Ascending aorta (tissue), 2 donors: Measurements from ENCODE around the gene ATP9B. TPM values are rescaled to one million over a fixed set of nuclear protein-coding genes. Genes with fewer than 3 reads are reported as not detected.

Experiments
- DNase-seq, 2 donors: peaks; one replicate each; pipeline ENCODE4 v3.0.0-alpha.2; 2019; ENCODE audit warnings: low spot score in 2 of 2
- H3K27ac ChIP-seq, 2 donors: fragments of 200-600 bp; sonication (generic); one replicate each; pipeline ENCODE4 v1.5.1; 2016 to 2017; ENCODE audit warnings: mild to moderate bottlenecking in 1 of 2
- H3K27me3 ChIP-seq: fragments of 200-600 bp; sonication (generic); one replicate; pipeline ENCODE4 v1.5.1; 2017
- H3K36me3 ChIP-seq, 2 donors: fragments of 200-600 bp; sonication (generic); one replicate each; pipeline ENCODE4 v1.5.1; 2016
- H3K4me1 ChIP-seq, 2 donors: fragments of 200-600 bp; sonication (generic); one replicate each; pipeline ENCODE4 v1.5.1; 2016 to 2017; ENCODE audit warnings: mild to moderate bottlenecking in 1 of 2
- H3K4me3 ChIP-seq, 2 donors: fragments of 200-600 bp; sonication (generic); one replicate each; pipeline ENCODE4 v1.5.1; 2016 to 2017; ENCODE audit warnings: mild to moderate bottlenecking in 1 of 2
- H3K9me3 ChIP-seq, 2 donors: fragments of 200-600 bp; sonication (generic); one replicate each; pipeline ENCODE4 v1.5.1; 2016
- CTCF ChIP-seq, 3 experiments: fragments of 200-600 bp in 2 of 3; fragments of 450-650 bp in 1 of 3; sonication (generic) in 2 of 3; IDR thresholded peaks; one replicate each; pipeline ENCODE4 v1.5.1; 2016 to 2019; ENCODE audit warnings: antibody characterized with exemption in 3 of 3, mild to moderate bottlenecking in 1 of 3, moderate library complexity in 1 of 3
- intact Hi-C: fragments of 100-400 bp; cut with DNase I; formaldehyde crosslinking; loops from one replicate; pipeline ENCODE4 v1.15.1; 2023
- total RNA-seq: library from RNA; depleted of rRNA; stranded (reverse); fragments of >200 nt; gene quantifications from one replicate; pipeline ENCODE4 v1.1.0, GENCODE V29; 2016

Gene ATP9B
- total RNA-seq, 1 donor from 2014 or later, result 14.4 TPM

GRCh38 chr18:79425569-79425886 is 356.3 kb downstream of the ATP9B start:
- Histone ChIP-seq H3K4me1 (no peaks in the 10 kb centered on the region), H3K36me3 (peaks cover 8 to 40% of the 10 kb centered on the region in 2 donors), H3K27ac (no peak overlapping the region), H3K4me3 (no peak overlapping the region), H3K9me3 (no peaks in the 10 kb centered on the region), H3K27me3 (no peaks in the 10 kb centered on the region)
- TF ChIP-seq CTCF (IDR thresholded peaks at IDR 0.05), result no peak
- DNase-seq, result no peak
- intact Hi-C loops, result no loop called here

DNA sequence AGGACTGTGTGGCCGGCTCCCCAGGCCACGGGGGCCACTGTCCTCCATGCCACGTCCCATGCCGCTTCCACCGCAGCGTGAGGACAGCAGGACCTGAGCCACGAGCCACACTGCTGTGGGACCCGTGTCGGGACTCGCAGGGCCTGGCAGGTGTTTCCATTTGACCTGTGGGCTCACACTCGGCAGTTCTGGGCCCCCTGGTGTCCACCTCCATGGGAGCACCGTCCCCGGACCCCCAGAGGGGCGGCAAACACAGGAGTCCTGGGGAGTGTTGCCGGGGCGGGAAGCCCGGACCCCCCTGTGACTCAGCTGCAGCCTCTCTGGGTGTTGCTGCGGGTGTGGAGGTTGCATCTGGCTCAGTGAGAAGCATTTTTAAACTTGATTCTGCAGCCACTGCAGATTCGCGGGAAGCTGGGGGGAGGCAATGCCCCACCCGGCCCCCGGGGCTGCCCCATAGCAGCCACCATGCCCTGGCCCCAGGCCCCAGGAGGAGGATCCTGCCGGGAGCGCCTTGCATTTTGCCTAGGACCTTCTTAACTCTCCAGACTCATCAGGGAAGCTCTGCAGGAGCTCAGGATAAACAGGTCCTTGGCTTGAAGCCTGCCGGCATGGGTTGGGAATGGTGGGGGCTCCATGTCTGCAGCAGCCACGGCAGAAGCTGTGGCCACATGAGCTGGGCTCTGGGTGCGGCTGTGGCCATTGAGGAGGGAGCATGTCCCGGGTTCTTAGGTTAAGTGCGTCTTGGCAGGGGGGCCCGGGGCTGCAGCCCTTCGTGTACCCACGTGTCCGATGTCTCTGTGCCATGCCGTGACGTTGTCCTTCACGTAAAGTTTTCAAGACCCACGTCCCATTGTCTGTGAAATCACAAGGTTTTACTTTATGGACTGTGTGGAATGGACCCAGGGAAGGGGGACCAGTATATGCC is 357.4 kb downstream of the ATP9B start:
- no peak for DNase-seq
- no peak for TF ChIP-seq CTCF (IDR thresholded peaks at IDR 0.05)
- Histone ChIP-seq H3K36me3 (peaks cover under 1 to 29% of the 10 kb centered on the region in 2 donors), H3K9me3 (no peaks in the 10 kb centered on the region), H3K4me1 (no peaks in the 10 kb centered on the region), H3K27me3 (no peaks in the 10 kb centered on the region), H3K27ac (no peak overlapping the region), H3K4me3 (no peak overlapping the region)
- intact Hi-C loops, result no loop called here

- peaks cover 0 to 22% of the 10 kb centered on the region in 2 donors for H3K36me3 ChIP-seq
- H3K4me1 ChIP-seq, result no peaks in the 10 kb centered on the region
- H3K9me3 ChIP-seq, result no peaks in the 10 kb centered on the region
- no peak for DNase-seq
- no peaks in the 10 kb centered on the region for H3K27me3 ChIP-seq
- H3K4me3 ChIP-seq, result no peak overlapping the region
- intact Hi-C loops, result no loop called here
- no peak overlapping the region for H3K27ac ChIP-seq
- TF ChIP-seq CTCF (IDR thresholded peaks at IDR 0.05), result no peak
Measured at GRCh38 chr18:79427368-79428225, 358.4 kb downstream of the ATP9B start.

Other genes starting within 250 kb of the ATP9B start
- gene SALL3, start 89.6 kb upstream of the ATP9B start, total RNA-seq, result not detected